ENCODE measurements around the gene PLEKHG1. TPM values are rescaled to one million over a fixed set of nuclear protein-coding genes. Genes with fewer than 3 reads are reported as not detected.

PLEKHG1 gene
- polyA plus RNA-seq, 1 donor (not counting 4 experiments of a cell fraction or from before 2014, with no cell fraction given), result 3.8 TPM

- DNase-seq (ENCODE audit: low read depth, low spot score) (no peak), FAIRE-seq (no peak)
- H3K4me1 ChIP-seq (ENCODE audit: control insufficient read depth, extremely low read depth, insufficient read depth, low read length), result no peaks in the 10 kb centered on the region
- no peak for TF ChIP-seq EZH2 (IDR thresholded peaks at IDR 0.05; ENCODE audit: low read length)
- TF ChIP-seq CTCF (optimal IDR thresholded peaks at IDR 0.05 in 1 of 3, IDR thresholded peaks at IDR 0.05 in 1 of 3, conservative IDR thresholded peaks at IDR 0.05 in 1 of 3; ENCODE audit: extremely low read depth in 1 of 3, insufficient read depth in 2 of 3, low read length in 3 of 3), result no peak
- no peak overlapping the region for H3K9ac ChIP-seq (ENCODE audit: control insufficient read depth, extremely low read depth, insufficient read depth, low read length)
- no peak overlapping the region for H3K4me2 ChIP-seq (ENCODE audit: control insufficient read depth, extremely low read depth, insufficient read depth, low read depth, low read length)
- H3K36me3 ChIP-seq (ENCODE audit: control insufficient read depth in 2 of 2, extremely low read depth in 1 of 2, insufficient read depth in 2 of 2, low read length in 2 of 2), result no peaks in the 10 kb centered on the region
- no peaks in the 10 kb centered on the region for H3K79me2 ChIP-seq (ENCODE audit: control insufficient read depth, insufficient read depth, low read length)
- no peaks in the 10 kb centered on the region for H3K9me3 ChIP-seq (ENCODE audit: control insufficient read depth, low read depth, low read length)
- H4K20me1 ChIP-seq (ENCODE audit: control insufficient read depth, extremely low read depth, insufficient read depth, low read length), result no peaks in the 10 kb centered on the region
- H3K9me1 ChIP-seq (ENCODE audit: control insufficient read depth, extremely low read depth, insufficient read depth, low read length), result no peaks in the 10 kb centered on the region
- H2AFZ ChIP-seq (ENCODE audit: control insufficient read depth, low read length), result no peak overlapping the region
- no peak overlapping the region for H3K4me3 ChIP-seq (ENCODE audit: control insufficient read depth in 2 of 3, extremely low read depth in 1 of 3, insufficient read depth in 2 of 3, low read depth in 1 of 3, low read length in 3 of 3)
- no peaks in the 10 kb centered on the region for H3K27me3 ChIP-seq (ENCODE audit: control insufficient read depth, extremely low read depth, insufficient read depth, low read length)
- H3K27ac ChIP-seq (ENCODE audit: control insufficient read depth, insufficient read depth, low read length), result no peak overlapping the region
- dilution Hi-C loops (cut with MboI; ENCODE audit: extremely low pct_ligation_motif_present, low sequenced_read_pairs), result no loop called here
These were observed 33.2 kb upstream of the PLEKHG1 start for GRCh38 chr6:150566486-150566885.

- dilution Hi-C loops (cut with MboI; ENCODE audit: extremely low pct_ligation_motif_present, low sequenced_read_pairs), result no loop called here
- DNase-seq (ENCODE audit: low read depth, low spot score) (no peak), FAIRE-seq (no peak)
- Histone ChIP-seq H3K79me2 (ENCODE audit: control insufficient read depth, insufficient read depth, low read length) (no peaks in the 10 kb centered on the region), H3K9me3 (ENCODE audit: control insufficient read depth, low read depth, low read length) (no peaks in the 10 kb centered on the region), H3K4me2 (ENCODE audit: control insufficient read depth, extremely low read depth, insufficient read depth, low read depth, low read length) (no peak overlapping the region), H3K9ac (ENCODE audit: control insufficient read depth, extremely low read depth, insufficient read depth, low read length) (no peak overlapping the region), H3K4me1 (ENCODE audit: control insufficient read depth, extremely low read depth, insufficient read depth, low read length) (no peaks in the 10 kb centered on the region), H3K36me3 (ENCODE audit: control insufficient read depth in 2 of 2, extremely low read depth in 1 of 2, insufficient read depth in 2 of 2, low read length in 2 of 2) (no peaks in the 10 kb centered on the region), H4K20me1 (ENCODE audit: control insufficient read depth, extremely low read depth, insufficient read depth, low read length) (no peaks in the 10 kb centered on the region), H3K27me3 (ENCODE audit: control insufficient read depth, extremely low read depth, insufficient read depth, low read length) (peaks cover 4% of the 10 kb centered on the region), H2AFZ (ENCODE audit: control insufficient read depth, low read length) (no peak overlapping the region), H3K4me3 (ENCODE audit: control insufficient read depth in 2 of 3, extremely low read depth in 1 of 3, insufficient read depth in 2 of 3, low read depth in 1 of 3, low read length in 3 of 3) (no peak overlapping the region), H3K27ac (ENCODE audit: control insufficient read depth, insufficient read depth, low read length) (no peak overlapping the region), H3K9me1 (ENCODE audit: control insufficient read depth, extremely low read depth, insufficient read depth, low read length) (no peaks in the 10 kb centered on the region)
- no peak for TF ChIP-seq CTCF (optimal IDR thresholded peaks at IDR 0.05 in 1 of 3, IDR thresholded peaks at IDR 0.05 in 1 of 3, conservative IDR thresholded peaks at IDR 0.05 in 1 of 3; ENCODE audit: extremely low read depth in 1 of 3, insufficient read depth in 2 of 3, low read length in 3 of 3)
- no peak for TF ChIP-seq EZH2 (IDR thresholded peaks at IDR 0.05; ENCODE audit: low read length)
These were observed 32.3 kb upstream of the PLEKHG1 start for GRCh38 chr6:150567380-150567779.

All from keratinocyte (primary cell).